Stimulated activated CD4-positive, alpha-beta T cell treated with anti-CD3 and anti-CD28 coated beads, Interleukin-1b, Interleukin-23, amount 100 ng/mL, for 24 hours (primary cell): ENCODE results near the gene SHROOM4.

Source experiments
- DNase-seq, 4 experiments: peaks; one replicate each; pipeline ENCODE4 v3.0.0-alpha.2; 2020; ENCODE audit warnings: low read depth in 4 of 4, low spot score in 1 of 4

Gene SHROOM4, protein sequence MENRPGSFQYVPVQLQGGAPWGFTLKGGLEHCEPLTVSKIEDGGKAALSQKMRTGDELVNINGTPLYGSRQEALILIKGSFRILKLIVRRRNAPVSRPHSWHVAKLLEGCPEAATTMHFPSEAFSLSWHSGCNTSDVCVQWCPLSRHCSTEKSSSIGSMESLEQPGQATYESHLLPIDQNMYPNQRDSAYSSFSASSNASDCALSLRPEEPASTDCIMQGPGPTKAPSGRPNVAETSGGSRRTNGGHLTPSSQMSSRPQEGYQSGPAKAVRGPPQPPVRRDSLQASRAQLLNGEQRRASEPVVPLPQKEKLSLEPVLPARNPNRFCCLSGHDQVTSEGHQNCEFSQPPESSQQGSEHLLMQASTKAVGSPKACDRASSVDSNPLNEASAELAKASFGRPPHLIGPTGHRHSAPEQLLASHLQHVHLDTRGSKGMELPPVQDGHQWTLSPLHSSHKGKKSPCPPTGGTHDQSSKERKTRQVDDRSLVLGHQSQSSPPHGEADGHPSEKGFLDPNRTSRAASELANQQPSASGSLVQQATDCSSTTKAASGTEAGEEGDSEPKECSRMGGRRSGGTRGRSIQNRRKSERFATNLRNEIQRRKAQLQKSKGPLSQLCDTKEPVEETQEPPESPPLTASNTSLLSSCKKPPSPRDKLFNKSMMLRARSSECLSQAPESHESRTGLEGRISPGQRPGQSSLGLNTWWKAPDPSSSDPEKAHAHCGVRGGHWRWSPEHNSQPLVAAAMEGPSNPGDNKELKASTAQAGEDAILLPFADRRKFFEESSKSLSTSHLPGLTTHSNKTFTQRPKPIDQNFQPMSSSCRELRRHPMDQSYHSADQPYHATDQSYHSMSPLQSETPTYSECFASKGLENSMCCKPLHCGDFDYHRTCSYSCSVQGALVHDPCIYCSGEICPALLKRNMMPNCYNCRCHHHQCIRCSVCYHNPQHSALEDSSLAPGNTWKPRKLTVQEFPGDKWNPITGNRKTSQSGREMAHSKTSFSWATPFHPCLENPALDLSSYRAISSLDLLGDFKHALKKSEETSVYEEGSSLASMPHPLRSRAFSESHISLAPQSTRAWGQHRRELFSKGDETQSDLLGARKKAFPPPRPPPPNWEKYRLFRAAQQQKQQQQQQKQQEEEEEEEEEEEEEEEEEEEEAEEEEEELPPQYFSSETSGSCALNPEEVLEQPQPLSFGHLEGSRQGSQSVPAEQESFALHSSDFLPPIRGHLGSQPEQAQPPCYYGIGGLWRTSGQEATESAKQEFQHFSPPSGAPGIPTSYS (N-terminal part only)

DNA sequence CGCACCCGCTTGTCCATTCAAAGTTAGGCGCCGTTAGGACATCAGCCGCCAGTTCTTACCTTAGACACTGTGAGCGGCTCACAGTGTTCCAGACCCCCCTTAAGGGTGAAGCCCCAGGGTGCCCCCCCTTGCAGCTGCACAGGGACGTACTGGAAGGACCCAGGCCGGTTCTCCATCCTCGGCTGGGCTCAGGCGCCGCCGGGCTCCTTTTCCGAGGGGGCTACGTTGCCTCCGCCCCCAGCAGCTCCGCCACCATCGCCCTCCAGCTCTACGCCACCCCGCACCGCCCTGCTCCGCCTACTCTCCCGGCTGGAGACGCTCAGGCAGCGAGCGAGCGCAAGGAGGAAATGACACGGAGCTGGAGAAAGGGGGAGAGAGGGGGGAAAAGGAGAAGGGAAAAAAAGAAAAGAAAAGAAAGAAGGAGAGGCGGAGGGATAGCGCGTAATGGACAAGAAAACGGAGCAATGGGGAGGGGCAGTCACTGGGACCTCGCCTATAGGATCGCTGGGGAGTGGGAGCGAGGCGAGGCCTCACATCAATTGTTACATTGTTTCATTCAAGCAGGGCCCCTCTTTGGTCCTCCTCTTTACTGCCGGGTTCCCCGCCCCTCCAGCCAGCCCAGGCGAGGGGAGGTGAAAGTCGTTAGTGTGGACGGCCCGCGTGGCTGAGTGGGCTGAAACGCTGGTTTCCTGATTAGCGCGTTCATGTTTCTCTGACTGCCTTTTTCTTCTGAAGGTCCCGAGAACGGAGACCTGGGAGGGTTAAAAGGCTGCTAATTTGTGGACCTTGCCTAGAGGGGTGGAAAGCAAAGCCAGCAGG is at the start of gene SHROOM4:
Gene SHROOM4, minus strand, starts transcription at position 352 of the 819 bp plus-strand sequence. Its CDS starts 176 bp downstream, at position 176.
- no peak for DNase-seq

DNA sequence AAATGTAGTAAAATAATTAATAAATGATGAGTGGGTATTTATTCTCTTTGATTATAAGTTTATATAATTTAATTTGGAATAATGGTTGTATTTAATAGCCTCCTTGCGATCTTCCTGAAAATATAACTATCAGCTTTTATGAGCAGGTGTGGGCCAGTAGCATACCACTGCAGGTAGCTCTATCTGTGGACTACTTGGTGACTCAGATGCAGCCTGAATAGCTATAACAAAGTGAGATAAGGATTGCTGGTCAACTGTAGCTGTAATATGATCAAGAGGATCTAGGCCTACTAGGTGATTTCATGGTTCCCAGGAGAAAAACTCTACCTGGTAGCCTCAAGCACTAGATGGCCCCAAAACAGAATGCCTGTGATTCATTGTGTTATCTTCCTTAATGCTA is 49.5 kb upstream of the SHROOM4 start:
- DNase-seq: no peak

DNA sequence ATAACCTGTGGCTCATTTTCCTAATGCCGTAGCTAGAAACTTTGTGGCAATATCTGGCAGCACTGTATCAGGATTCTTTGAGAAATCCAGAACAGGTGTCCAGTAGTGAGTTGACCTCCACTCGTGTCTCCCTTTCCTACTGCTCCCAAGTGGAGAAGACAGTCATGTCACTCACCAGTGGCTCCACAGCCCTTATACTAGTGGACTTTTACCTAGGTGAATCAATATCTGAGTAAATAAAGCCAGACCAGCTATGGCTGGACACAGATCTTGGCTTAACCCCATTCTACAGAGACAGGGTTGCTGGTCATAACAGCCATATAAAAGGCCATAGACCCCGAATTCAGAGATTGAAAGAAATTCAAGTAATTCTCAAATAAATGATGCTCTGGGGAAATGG is 46.5 kb upstream of the SHROOM4 start:
- no peak for DNase-seq

DNA sequence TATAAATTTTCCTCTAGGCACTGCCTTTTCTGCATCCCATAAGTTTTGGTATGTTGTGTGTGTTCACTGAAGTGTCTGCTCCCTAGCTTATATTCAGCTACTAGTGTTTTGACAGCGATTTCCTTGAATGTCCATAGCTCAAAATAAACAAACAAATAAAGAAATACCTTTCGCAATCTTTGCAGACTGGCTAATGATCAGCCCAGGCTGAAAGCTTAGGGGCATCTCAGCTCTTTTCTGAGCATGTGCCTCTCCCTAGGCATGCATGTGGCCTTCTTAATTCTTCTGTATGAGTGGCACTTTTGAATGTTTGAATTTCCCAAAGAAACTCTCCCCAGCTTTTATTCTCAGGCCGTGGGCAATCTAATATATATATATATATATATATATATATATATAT is 44.6 kb upstream of the SHROOM4 start:
- no peak for DNase-seq

DNA sequence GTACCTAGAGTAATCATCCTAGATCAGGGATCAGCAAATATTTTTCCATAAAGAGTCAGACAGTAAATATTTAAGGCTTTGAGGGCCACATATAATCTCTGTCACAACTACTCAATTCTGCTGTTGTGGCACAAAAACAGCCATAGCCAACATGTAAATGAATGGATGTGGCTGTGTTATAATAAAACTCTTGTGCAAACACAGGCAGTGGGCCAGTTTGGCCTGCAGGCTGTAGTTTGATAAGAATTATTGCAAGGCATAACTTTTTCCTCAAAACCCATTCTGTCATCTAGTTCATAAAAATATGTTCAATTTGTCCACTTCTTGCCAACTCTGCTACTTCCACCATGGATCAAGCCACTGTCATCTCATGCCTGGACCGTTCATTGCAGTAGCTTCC is 39.4 kb upstream of the SHROOM4 start:
- no peak for DNase-seq

DNA sequence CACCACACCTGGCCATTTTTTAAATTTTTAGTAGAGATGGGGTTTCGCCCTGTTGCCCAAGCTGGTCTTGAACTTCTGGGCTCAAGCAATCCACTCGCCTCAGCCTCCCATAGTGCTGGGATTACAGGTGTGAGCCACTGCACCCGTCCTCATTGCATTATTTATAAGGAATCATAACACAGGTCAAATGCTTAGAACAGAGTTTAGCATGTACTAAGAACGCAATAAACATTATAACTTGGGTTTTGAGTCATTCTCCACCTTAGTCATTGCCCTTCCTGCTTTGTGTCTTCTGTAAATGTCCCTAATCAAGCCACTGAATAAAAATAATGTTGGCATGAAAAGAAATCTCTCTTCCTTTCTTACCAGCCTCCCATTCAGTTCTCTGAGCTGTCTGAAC is 38.5 kb upstream of the SHROOM4 start:
- DNase-seq: no peak

DNA sequence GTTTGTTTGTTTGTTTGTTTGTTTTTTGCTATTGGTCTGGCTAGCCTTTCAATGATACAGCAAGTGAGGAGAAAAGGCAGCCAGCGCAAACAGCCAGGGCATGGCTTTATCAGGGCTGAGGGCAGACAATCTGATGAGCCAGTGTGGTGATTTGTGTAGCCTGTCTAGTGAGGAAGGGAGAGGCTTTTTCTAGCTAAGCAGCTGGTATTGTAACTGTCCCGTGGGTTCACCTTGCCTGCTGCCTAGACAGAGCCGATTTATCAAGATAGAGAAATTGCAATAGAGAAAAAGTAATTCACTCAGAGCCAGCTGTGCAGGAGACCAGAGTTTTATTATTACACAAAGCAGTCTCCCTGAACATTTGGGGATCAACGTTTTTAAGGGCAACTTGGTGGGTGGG is 28.2 kb upstream of the SHROOM4 start:
- DNase-seq: no peak

DNA sequence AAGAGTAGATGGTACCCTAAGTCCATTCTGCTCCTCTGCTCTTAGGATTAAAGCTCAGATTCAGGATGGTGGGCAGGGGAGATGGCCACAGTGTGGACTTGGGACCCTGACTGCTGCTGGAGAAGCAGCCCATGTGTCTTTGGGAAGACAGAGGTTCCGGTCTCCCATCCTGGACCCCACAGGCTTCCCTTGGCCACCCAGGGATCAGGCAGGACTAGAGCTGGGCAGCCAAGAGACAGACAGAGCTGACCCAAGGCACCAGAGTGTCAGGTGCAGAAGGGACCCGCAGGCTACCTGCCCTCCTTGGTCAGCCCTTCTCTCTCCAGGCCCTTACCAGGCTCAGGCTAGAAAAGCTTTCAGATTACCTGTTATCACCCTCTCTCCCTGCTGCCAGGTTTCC is 25.7 kb upstream of the SHROOM4 start:
- DNase-seq: no peak

DNA sequence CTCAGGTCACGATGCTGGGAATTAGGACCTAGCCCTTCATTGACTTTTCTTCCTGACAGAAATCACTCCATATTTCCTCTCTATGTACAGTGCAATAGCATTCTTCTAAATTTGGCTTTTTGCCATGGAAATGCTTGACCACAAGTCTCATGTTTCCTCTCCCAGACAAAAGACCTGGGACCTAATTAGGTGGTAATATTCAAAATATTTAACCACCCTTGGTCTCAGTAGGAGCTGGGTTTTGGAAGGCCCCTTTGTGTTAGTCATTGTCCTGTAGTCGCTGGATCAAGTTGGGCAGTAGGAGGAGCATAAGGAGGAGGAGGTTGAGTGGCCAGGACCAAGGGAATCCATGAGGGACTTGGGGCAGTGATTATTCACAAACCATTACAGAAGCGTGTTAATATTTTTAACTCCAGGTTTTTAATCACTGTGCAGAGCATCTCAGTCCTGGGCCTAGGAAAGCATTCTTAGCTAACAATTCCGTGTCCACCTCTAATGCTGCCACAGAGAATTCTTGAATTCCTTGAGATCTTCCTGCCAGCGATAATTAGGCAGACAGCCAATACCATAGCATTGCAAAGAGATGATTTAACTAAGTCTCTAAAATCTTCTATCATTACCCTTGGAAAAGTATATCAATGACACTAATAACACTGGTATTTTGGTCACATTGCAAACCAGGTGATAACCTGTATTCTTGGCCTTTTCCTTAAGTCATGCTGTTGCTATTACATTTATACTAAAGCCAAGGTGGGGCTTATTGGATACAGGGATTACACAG is 25.0 kb upstream of the SHROOM4 start:
- no peak for DNase-seq

DNA sequence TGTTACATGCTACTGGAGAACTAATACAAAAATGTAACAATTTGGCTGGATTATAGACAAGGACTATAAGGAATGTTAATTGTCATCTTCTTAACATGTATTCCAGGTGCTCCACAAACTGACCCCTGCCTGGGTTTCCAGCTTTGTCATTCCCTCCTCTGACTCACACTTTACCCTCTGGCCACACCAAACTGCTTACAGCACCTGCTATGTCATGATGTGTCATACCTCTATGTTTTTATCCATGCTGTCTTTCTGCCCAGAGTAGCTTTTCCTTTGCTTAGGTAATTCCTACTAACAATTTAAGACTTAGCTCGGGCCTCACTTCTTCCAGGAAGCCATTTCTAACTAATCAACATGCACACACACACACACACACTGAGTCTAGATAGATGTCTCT is 14.0 kb upstream of the SHROOM4 start:
- no peak for DNase-seq

DNA sequence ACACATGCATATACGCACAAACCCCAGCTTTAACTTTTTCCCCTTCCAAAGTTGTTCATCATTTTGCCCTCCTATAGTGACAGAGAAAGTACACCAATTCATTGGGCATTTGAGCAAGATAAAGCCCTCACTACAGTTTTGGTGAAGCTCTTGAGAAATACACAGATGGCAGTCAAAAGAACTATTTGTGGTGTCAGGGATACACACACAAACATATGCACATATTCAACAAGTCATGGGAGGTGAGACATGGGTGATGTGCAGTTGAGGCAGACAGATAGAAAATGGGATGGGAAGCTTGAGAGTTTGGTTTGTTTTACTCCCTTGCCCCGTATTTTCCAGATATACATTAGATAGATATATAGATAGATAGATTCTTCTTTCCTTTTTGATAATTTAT is 11.8 kb upstream of the SHROOM4 start:
- no peak for DNase-seq

DNA sequence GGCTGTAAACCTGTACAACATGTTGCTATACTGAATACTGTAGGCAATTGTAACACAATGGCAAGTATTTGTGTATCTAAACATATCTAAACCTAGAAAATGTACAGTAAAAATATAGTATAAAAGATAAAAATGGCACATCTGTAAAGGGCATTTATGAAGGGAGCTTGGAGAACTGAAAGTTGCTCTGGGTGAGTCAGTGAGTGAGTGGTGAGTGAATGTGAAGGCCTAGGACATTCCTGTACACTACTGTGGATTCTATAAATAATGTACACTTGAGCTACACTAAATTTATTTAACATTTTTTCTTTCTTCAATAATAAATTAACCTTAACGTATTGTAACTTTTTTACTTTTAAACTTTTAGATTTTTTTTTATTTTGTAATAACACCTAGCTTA is 5.0 kb upstream of the SHROOM4 start:
- DNase-seq: no peak

DNA sequence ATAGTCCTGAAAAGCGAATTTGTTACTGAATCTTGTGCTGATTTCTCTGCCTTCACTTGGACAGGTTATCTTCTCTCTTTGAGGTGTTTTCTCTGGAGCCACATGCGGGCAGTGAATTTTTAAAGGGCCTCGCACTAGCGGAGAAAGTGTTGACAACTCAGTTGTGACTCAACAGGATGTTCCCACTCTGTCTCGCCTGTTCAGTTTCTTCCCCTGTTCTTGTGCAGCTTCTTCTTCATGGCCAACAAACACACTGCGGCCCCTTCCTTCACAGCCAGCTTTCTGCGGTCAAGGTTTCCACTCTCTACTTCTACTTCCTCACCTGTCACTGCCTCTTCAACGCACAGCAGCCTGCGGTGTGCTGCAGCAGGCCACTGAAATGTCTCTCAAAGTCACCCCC is 1.1 kb upstream of the SHROOM4 start:
- no peak for DNase-seq

DNA sequence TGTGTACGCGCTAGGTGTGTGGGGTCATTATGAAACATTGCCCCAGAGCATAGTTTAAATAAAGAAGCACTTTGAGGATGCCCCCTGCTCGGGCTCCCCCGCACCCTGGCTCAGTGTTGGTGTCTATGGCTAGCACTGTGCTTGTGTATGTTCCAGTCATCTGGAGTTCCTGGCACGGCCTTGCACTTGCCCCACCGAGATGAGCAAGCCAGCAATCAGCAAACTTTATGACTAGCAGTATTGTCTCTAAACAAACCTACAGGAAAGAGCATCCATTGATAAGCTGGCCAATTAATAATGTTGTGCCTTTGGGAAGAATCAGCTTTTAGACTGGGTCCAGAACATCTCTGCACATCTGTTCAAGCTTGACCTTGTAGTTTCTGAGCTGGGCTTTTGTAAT is 707 bp upstream of the SHROOM4 start:
- DNase-seq: no peak

DNA sequence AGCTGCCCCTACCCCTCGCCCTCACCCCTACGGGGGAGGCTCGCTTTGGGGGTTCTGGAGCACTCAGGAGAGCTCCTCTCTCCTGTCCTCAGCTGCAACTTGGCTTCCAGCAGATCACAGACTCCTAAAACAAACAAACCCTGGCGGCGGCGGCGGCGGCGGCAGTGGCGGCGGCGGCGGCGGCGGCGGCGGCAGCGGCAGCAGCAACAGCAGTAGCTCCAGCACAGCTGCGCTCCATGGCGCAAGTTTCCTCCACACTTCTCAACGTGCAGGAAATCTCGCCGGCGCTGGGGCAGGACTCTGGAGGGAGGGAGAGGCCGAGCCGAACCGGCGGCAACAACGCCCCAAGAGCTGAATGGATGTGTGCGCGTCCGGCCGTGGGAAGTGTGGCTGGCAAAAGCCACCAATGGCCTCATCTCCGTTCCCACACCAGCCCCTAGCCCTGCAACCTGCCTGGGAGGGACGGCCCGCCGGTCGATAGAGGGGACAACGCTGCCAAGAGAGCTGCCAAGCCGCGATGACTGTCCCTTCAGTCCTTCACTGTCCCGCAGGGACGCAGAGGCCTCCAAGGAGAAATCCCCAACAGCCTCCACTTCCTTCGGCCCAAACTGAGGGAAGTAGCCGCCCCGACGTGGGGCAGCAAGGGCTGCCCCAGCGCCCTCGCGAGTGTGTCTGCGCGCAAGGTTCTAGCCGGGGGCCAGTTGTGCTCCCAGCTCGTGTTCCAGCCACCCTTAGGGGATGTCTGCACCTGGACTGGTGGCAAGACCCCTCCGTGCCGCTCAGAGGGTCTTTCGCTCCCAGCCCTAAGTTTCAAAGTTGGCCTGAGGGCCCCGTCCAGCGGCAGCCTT is 775 bp downstream of the SHROOM4 start:
- no peak for DNase-seq

DNA sequence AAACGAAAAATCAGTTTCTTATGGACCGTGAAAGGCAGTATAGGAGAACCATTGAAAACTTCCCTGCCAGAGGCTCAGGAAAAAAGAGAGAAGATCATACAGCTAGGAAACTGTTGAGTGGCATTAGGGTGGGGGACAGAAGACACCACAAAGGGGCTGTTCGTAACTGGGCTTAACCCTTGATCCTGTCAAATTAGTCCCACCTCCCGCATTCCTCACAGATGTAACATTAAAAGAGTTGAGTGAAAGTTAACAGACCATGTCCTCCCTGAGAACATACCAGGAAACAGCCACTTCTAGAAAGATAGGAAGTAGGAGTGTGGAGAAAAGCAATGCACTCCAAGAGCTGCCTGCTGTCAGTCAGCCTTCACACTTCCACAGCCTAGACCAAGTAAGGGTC is 8.7 kb downstream of the SHROOM4 start:
- no peak for DNase-seq

DNA sequence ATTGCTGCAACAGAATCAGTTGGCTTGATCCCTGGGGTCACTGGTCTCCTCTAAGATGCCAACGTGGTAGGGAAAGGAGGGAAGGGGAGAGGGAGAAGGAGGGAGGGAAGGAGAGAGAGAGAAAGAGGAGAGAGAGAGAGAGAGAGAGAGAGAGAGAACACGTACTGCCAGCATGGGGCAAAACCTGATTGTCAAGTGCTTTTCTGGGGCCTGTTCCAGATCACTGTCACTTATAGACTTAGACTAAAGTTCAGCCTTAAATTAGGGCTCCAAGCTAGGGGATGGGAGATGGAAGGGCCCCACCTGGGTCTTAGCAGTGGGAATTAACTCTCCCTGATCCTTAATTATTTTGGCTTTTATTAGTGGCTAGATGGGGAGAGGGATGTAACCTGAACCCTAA is 12.9 kb downstream of the SHROOM4 start:
- no peak for DNase-seq

DNA sequence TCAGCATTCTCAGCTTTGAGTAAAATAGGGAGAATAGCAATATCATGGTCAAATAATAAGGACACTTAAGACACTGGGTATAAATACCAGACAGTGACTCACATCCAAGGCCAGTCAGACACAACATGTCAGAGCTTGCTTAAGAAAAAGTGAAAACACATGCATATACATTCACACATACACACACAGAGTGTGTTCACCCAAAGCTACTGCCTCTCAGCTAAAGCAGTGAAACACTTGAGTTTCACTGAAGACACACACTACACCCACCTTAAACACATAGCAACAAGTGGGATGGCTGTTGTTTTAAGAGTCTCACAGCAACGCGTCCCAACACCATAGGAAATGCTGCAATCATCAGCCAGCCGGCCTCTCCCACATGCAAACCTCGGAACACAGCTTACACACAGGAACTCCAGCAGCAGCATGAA is 14.4 kb downstream of the SHROOM4 start:
- no peak for DNase-seq

DNA sequence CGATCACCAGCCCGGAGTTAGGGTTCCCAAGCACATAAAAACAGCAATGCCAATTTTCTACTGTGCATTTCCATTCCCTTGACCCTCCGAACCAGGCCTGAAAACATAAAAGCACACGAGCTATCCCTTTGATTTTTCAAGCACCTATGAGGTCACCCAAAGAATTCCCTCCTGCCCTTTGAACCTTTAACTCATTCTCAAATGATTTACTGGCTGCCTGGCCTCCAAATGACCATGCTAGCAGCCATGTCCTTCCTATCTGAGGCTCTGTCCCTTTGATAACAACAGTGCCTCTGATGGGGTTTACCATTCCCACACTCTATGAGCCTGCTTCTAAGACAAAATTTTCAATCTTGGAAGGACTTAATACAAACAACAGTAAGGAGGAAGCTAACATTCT is 15.2 kb downstream of the SHROOM4 start:
- no peak for DNase-seq
